Limb (tissue), 2 donors: ENCODE data around the gene AQP5.
"Not testable (repeated sequence)": the region's sequence is repeated elsewhere in the genome, so short reads cannot be mapped to it uniquely, and the experiment has no call there.

Source experiments
- DNase-seq, 2 donors: peaks; one replicate each; pipeline ENCODE4 v3.0.0-alpha.2; 2016; ENCODE audit errors: extremely low spot score in 2 of 2

The AQP5 gene

GRCh38 chr12:49980501-49981349 lies 19.1 kb downstream of the AQP5 start:
- DNase-seq = no peak

GRCh38 chr12:49982246-49983087 lies 20.8 kb downstream of the AQP5 start:
- no peak for DNase-seq

- DNase-seq = peak; percentile 67 to 85
Observed at GRCh38 chr12:49983892-49984291, 22.2 kb downstream of the AQP5 start.

GRCh38 chr12:49984476-49985359 lies 23.0 kb downstream of the AQP5 start:
- DNase-seq = peak in 1 of 2 donors; percentile 30

- DNase-seq = no peak
Observed at GRCh38 chr12:49985981-49986380, 24.3 kb downstream of the AQP5 start.

GRCh38 chr12:49986476-49986875 lies 24.8 kb downstream of the AQP5 start:
- DNase-seq = not testable (repeated sequence)

GRCh38 chr12:49987625-49988303 lies 26.1 kb downstream of the AQP5 start:
- peak in 1 of 2 donors; percentile 31 for DNase-seq

- DNase-seq = not testable (repeated sequence)
Observed at GRCh38 chr12:49989400-49989799, 27.7 kb downstream of the AQP5 start.

- DNase-seq = no peak
Observed at GRCh38 chr12:49990273-49990672, 28.6 kb downstream of the AQP5 start.

- no peak for DNase-seq
Observed at GRCh38 chr12:49998453-49998852, 36.8 kb downstream of the AQP5 start.

GRCh38 chr12:50003595-50003994 lies 41.9 kb downstream of the AQP5 start:
- no peak for DNase-seq

GRCh38 chr12:50004696-50005095 lies 43.0 kb downstream of the AQP5 start:
- no peak for DNase-seq

GRCh38 chr12:50005175-50005574 lies 43.5 kb downstream of the AQP5 start:
- no peak for DNase-seq

- no peak for DNase-seq
Observed at GRCh38 chr12:50006280-50006679, 44.6 kb downstream of the AQP5 start.

- no peak for DNase-seq
Observed at GRCh38 chr12:50006754-50007442, 45.2 kb downstream of the AQP5 start.

GRCh38 chr12:50013361-50014147 lies 51.9 kb downstream of the AQP5 start:
- no peak for DNase-seq

GRCh38 chr12:50014342-50014741 lies 52.7 kb downstream of the AQP5 start:
- DNase-seq = no peak
